GM18951 (cell line): Measurements from ENCODE around the gene CDK18.
"Not testable (repeated sequence)": the region's sequence is repeated elsewhere in the genome, so short reads cannot be mapped to it uniquely, and the experiment has no call there.

Experiments used
- POLR2A ChIP-seq: IDR thresholded peaks from 4 replicates; pipeline ENCODE4 v1.6.1; 2011; ENCODE audit warnings: mild to moderate bottlenecking; ENCODE audit not compliant: insufficient read length, insufficient read depth; ENCODE audit errors: extremely low read depth
- in situ Hi-C: fragments of 300-500 bp; cut with MboI; formaldehyde crosslinking; loops from one replicate; pipeline ENCODE4 v1.12.0; 2022; ENCODE audit warnings: low sequenced_read_pairs, mixed read lengths, inconsistent platforms; ENCODE audit not compliant: unreplicated experiment

The CDK18 gene

DNA sequence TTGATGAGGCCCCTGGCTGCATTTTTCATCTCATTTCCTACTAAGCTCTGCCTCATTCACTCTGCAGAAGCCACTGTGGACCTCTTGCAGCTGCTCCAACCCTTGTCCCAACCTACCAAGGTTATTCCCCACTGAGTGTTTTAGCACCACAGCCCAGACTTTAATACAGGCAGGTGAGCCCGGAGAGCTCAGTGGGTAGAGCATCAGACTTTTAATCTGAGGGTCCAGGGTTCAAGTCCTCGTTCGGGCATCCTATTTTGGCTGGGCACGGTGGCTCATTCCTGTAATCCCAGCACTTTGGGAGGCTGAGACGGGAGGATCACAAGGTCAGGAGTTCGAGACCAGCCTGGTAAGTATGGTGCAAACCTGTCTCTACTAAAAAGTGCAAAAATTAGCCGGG is 30.5 kb upstream of the CDK18 start:
- no peak for TF ChIP-seq POLR2A
- in situ Hi-C loops: no loop called here

DNA sequence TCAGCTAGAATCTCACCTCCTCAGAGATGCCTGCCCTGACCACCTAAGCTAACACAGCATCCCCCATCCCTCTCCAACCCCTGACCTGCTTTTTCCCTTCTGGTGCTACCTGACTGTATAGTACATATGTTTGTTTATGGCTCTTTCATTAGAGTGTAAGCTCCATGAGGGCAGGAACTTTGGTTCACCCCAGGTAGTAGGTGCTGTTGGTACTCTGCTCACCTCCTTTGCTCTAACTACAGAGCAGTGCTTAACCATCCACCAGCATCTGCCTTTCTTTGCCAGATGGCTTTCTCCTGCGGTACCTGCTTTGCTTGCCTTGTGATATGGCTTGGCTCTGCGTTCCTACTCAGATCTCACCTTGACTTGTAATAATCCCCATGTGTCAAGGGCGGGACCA is 29.9 kb upstream of the CDK18 start:
- in situ Hi-C loops: no loop called here
- TF ChIP-seq POLR2A: no peak

DNA sequence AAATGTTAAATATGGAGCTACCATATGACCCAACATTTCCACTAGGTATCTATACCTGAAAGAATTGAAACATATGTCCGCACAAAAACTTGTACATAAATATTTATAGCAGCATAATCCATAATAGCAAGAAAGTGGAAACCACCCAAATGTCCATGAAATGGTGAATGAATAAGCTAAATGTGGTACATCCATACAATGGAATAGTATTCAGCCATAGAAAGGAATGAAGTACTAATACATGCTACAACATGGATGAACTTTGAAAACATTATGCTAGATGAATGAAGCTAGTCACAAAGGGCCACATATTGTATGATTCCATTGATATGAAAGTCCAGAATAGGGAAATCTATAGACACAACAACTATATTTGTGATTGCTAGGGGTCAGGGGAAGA is 28.6 kb upstream of the CDK18 start:
- no peak for TF ChIP-seq POLR2A
- in situ Hi-C loops: no loop called here

DNA sequence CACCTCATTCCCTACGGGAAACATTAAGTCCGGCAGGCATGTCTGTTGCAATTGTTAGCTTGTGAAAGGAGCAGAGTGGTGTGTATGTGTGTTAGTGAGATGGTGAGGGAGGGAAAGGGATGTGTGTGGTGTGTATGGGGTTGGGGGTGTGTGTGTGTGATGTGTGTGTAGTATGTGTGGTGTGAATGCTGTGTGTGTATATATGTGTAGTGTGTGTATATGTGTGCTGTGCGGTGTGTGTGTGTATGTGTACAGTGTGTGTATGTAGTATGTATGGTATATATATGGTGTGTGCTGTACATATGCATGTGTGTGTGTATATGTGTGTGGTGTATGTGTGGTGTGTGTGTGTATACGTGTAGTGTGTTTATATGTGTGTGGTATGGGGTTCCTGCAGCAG is 27.8 kb upstream of the CDK18 start:
- no peak for TF ChIP-seq POLR2A
- in situ Hi-C loops: no loop called here

DNA sequence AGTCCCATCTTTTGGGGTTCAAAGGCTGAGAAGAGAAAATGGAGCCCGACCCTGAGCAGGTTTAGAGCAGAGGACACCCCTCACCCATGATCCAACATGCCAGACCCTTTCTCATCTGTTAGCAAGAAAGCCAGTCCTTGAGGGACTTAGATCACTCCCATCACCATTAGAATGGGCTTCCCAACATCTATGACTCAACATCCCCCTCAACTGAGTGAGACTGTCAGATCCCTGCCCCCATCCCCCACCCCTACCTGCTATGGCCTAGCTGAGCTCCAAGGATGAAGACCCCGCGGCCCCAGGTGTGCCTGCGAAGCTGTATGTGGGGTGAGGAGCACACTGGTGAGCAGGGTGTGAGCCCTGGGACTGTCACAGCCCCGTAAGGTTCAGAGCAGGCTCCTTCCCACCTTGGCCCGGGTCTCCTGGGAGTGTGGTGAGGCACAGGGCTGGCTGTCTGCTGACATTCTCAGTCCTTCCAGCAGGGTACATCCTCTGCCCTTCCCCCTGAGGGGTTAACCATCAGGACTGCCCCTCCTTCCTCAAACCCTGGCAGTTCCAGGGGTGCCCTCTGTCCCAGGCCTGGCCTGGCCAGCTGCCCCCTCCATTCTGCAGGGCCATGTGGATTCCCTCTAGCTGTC is 27.2 kb upstream of the CDK18 start:
- TF ChIP-seq POLR2A: no peak
- in situ Hi-C loops: no loop called here

DNA sequence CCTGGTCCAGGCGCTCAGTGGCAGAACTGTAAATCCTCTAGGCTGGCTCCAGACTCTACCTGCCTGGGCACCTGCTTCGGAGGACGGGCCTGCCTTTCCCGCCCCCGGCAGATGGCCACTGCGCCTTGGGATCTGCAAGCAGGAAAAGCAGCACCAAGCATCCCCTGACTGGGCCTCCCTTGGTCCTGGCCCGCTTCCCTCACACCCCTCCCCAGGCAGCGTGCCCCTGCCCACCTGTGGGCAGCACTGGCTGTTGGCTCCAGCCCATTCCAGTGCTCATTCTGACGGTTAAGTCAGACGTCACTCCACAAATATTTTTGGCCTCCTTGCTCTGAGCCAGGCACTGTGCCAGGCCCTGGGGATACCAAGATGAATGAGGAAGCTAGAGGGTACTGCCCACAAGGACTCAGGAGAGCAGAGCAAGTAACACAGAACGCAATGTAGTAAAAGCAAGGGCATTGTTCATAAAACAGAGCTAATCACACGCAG is 26.7 kb upstream of the CDK18 start:
- in situ Hi-C loops: no loop called here
- no peak for TF ChIP-seq POLR2A

DNA sequence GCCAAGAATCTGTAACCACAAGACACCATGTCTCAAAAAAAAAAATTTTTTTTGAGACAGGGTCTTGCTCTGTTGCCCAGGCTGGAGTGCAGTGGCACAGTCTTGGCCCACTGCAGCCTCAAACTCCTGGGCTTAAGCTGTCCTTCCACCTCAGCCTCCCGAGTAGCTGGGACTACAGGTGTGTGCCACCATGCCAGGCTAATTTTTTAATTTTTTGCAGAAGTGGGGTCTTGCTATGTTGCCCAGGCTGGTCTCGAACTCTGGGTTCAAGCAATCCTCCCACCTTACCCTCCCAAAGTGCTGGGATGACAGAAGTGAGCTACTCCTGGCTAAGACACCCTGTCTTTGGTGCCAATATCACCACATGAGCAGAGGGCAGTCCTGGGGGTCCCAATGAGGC is 25.5 kb upstream of the CDK18 start:
- in situ Hi-C loops: not testable (repeated sequence)

DNA sequence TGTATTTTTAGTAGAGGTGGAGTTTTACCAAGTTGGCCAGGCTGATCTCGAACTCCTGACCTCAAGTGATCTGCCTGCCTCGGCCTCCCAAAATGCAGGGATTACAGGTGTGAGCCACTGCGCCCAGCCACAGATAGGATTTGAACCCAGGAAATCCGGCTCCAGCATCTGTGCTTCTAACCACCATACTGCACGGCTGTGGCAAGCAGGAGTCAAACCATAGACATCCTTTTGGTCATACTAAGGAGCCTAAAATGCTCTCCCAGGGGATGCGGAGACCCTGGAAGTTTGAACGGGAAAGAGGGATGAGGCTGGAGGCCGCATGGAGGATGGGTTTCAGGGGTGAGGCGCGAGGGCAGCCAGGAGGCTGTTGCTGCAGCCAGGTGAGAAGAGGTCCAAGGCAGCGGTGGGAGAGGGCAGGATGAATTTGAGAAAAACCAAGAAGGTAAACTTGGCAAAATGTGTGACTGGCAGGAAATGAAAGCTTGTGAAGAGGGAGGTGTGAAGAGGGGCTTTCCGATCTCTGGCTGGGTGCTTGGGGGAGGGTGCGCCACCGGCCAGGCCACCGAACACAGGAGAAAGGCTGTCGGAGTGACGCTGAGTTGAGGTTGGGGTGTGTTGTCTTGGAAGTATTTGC is 24.0 kb upstream of the CDK18 start:
- in situ Hi-C loops: no loop called here
- no peak for TF ChIP-seq POLR2A

DNA sequence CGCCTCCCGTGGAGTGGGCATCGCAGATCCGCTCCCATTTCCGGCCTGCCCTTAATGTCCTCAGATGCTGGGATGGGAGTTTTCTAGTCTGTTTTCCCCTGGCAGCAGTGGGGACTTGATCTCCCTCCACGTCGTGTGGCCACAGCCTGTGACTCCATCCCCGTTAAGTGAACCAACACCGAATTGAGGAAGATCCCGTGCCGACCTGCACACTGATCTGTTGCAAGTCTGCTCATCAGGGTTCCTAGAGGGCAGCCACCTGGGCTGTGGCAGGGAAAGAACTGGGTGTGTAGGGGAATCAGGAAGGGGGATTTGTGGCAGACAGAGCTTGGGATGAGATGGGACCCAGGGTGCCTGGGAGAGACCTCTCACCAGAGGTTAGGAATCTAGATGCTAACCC is 23.3 kb upstream of the CDK18 start:
- in situ Hi-C loops: no loop called here
- TF ChIP-seq POLR2A: no peak

DNA sequence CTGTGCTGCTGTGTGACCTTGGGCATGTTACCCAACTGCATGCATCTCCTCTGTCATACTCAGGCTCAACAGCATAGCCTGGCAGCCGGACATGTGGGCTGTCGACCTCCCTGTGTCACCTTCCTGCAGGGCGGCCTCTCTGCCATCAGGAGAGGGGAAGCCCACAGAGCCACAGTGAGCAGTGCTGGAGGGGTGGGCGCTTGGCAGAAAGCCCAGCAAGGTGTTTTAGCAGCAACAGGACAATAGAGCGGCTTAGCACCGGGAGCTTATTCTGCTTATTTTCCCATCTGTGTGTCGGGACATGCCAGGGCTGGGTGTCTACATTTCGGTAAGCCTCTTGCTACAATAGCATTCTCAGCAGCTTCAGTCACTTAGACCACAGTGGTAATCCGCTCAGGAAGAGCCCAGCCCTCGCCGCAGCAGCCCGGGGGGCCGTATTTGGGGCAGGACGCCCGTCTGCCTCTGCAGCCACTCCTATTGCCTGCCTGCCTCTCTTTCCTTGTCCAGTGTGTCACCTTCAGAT is 22.8 kb upstream of the CDK18 start:
- in situ Hi-C loops: no loop called here
- TF ChIP-seq POLR2A: no peak

DNA sequence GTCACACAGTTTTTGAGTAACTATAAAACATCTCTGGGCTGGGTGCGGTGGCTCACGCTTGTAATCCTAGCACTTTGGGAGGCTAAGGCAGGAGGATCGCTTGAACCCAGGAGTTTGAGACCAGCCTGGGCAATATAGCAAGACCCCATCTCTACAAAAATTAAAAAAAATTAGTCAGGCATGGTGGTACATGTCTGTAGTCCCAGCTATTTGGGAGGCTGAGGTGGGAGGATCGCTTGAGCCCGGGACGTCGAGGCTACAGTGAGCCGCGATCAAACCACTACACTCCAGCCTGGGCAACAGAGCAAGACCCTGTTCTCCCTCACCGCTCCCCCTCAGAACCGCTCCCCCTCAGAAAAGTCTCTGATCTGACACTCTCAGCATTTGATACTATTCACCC is 21.9 kb upstream of the CDK18 start:
- in situ Hi-C loops: not testable (repeated sequence)

DNA sequence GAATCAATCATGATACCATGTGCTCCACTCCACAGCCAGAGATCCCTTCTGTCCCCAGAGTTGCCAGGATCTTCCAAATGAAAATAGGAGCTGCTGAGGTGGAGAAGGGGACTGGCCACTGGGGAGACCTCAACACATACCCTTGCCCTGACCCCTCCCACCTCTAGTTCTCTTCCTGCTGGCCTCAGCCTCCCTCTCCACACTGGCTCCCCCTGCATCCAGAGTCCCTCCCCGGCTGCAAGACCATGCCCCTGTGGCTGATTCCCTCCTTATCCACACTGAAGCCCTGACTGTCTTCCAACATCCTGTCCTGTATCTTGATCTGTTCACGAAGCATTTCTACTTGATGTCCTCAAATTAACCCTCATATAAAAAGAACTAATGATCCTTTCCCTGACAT is 21.1 kb upstream of the CDK18 start:
- no peak for TF ChIP-seq POLR2A
- in situ Hi-C loops: no loop called here

DNA sequence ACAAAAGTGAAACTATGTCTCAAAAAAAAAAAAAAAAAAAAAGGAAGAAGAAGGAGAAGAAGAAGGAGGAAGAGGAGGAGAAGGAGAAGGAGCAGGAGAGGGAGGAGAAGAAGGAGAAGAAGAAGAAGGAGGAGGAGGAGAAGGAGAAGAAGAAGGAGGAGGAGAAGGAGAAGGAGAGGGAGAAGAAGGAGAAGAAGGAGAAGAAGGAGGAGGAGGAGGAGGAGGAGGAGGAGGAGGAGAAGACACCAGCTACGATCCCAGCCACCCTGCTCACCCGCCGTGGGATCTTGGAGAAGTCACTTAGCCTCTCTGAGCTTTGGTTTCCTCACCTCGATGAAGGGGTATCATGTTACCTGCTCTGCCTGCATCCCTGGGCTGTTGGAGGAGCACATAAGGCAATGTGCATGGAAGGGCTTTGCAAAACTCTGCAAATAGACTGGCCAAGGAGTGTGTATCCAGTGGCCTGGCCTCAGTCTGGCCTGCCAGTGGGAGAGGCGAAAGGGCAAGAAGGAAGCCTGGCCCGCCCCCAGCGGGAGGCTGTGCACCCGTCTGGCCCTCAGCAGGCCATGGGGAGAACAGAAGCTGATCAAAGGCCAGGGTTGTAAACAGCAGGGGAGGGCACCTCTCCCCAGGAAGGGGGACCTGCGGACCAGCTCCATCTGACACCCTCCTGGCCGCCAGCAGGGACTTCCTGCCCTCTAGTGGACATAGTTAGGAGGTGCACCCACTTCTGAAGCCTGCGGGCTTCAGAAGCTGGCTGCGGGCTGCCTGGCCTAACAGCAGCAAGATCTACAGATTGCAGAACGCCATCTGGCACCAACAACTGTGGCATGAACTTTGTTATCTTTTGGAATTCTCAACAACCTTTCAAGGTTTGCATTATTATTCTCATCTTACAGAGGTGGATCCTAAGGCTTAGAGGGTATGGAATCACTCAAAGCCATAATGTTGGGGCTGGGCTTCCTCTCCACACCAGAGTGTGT is 19.2 kb upstream of the CDK18 start:
- in situ Hi-C loops: loop anchor here (5.0 kb wide), 1 partner anchor 88 kb away; no protein-coding TSS in a partner anchor

More for the DNA sequence above, 19.2 kb upstream of the CDK18 start:
- no peak for TF ChIP-seq POLR2A
